Neural cell (in vitro differentiated cells): Measurements from ENCODE around the gene DMRTA2. TPM values are rescaled to one million over a fixed set of nuclear protein-coding genes. Genes with fewer than 3 reads are reported as not detected.

Experiments
- H2AFZ ChIP-seq: fragments of 200-600, 300-800 bp; sonication (generic), shearing (Covaris generic); 2 replicates; pipeline ENCODE4 v1.6.0; 2014; ENCODE audit warnings: low read depth, mild to moderate bottlenecking, antibody characterized with exemption, low read length, moderate library complexity
- H3F3A ChIP-seq: fragments of 200-600 bp; shearing (Covaris generic); 2 replicates; pipeline ENCODE4 v1.6.1; 2016; ENCODE audit warnings: mild to moderate bottlenecking, moderate library complexity, mixed read lengths, antibody characterized with exemption, low read length; ENCODE audit not compliant: insufficient read depth, poor library complexity, severe bottlenecking
- H3K27ac ChIP-seq: fragments of 200-600, 300-800 bp; sonication (generic), shearing (Covaris generic); 2 replicates; pipeline ENCODE4 v1.5.1; 2014; ENCODE audit warnings: mild to moderate bottlenecking, low read length, moderate library complexity
- H3K27me3 ChIP-seq: fragments of 300-800, 200-600 bp; sonication (generic), shearing (Covaris generic); 2 replicates; pipeline ENCODE4 v1.6.0; 2014; ENCODE audit warnings: mild to moderate bottlenecking, low read depth, low read length, moderate library complexity; ENCODE audit not compliant: insufficient read depth
- H3K36me3 ChIP-seq: fragments of 300-800, 200-600 bp; sonication (generic), shearing (Covaris generic); 2 replicates; pipeline ENCODE4 v1.5.1; 2014; ENCODE audit warnings: mild to moderate bottlenecking, antibody characterized with exemption, low read length, moderate library complexity; ENCODE audit not compliant: insufficient read depth
- H3K4me2 ChIP-seq: fragments of 300-800, 200-600 bp; sonication (generic), shearing (Covaris generic); 2 replicates; pipeline ENCODE4 v1.6.0; 2014; ENCODE audit warnings: mild to moderate bottlenecking, low read length
- H3K4me3 ChIP-seq: fragments of 300-800, 200-600 bp; sonication (generic), shearing (Covaris generic); 2 replicates; pipeline ENCODE4 v1.5.1; 2014; ENCODE audit warnings: mild to moderate bottlenecking, low read length, moderate library complexity
- H3K79me2 ChIP-seq: fragments of 200-600 bp; shearing (Covaris generic); replicated peaks from 2 replicates; pipeline ENCODE4 v1.6.0; 2014; ENCODE audit warnings: mild to moderate bottlenecking, low read length, moderate library complexity; ENCODE audit not compliant: insufficient read depth
- H3K9ac ChIP-seq: fragments of 300-800, 200-600 bp; sonication (generic), shearing (Covaris generic); 2 replicates; pipeline ENCODE4 v1.6.1; 2016; ENCODE audit warnings: mild to moderate bottlenecking, low read length, mixed read lengths
- H3K9me2 ChIP-seq: fragments of 200-600 bp; shearing (Covaris generic); 2 replicates; pipeline ENCODE4 v1.6.1; 2016; ENCODE audit warnings: mild to moderate bottlenecking, low read length, mixed read lengths; ENCODE audit not compliant: insufficient read depth
- H3K9me3 ChIP-seq: fragments of 200-600, 300-800 bp; sonication (generic), shearing (Covaris generic); 2 replicates; pipeline ENCODE4 v1.6.1; 2016; ENCODE audit warnings: mild to moderate bottlenecking, mixed run types, low read length, moderate library complexity, mixed read lengths
- H4K20me1 ChIP-seq: fragments of 200-600 bp; shearing (Covaris generic); 2 replicates; pipeline ENCODE4 v1.6.1; 2016; ENCODE audit warnings: mild to moderate bottlenecking, mixed run types; ENCODE audit not compliant: insufficient read depth
- EP300 ChIP-seq: fragments of 450-650 bp; conservative IDR thresholded peaks from 2 replicates; pipeline ENCODE4 v1.6.1; 2014; ENCODE audit warnings: antibody characterized with exemption, mild to moderate bottlenecking, moderate library complexity; ENCODE audit not compliant: poor library complexity, severe bottlenecking
- EZH2 ChIP-seq: fragments of 200-600, 300-800 bp; shearing (Covaris generic), sonication (generic); IDR thresholded peaks from 2 replicates; pipeline ENCODE4 v1.6.1; 2014; ENCODE audit warnings: antibody characterized with exemption, low read length, borderline replicate concordance, mild to moderate bottlenecking; ENCODE audit not compliant: insufficient read depth, poor library complexity, severe bottlenecking
- MXI1 ChIP-seq: fragments of 450-650 bp; conservative IDR thresholded peaks from 2 replicates; pipeline ENCODE4 v1.6.1; 2014; ENCODE audit warnings: antibody characterized with exemption, mild to moderate bottlenecking; ENCODE audit not compliant: poor library complexity, severe bottlenecking
- POLR2AphosphoS5 ChIP-seq: IDR thresholded peaks from 2 replicates; pipeline ENCODE4 v1.6.1; 2012
- RAD21 ChIP-seq: fragments of 450-650 bp; conservative IDR thresholded peaks from 2 replicates; pipeline ENCODE4 v1.6.1; 2014; ENCODE audit warnings: antibody characterized with exemption, mild to moderate bottlenecking, moderate library complexity
- SMC3 ChIP-seq: fragments of 450-650 bp; conservative IDR thresholded peaks from 2 replicates; pipeline ENCODE4 v1.6.1; 2014; ENCODE audit warnings: antibody characterized with exemption, mild to moderate bottlenecking, moderate library complexity; ENCODE audit not compliant: poor library complexity
- TAF1 ChIP-seq: IDR thresholded peaks from 2 replicates; pipeline ENCODE4 v1.6.1; 2012; ENCODE audit warnings: low read depth
- polyA plus RNA-seq: library from polyadenylated mRNA; depleted of rRNA; stranded (reverse); fragments of >200 nt; gene quantifications from 2 replicates; pipeline ENCODE4 v1.2.3, GENCODE V29; 2014
- TF ChIP-seq, protein P1 (sequence below): IDR thresholded peaks from 2 replicates; pipeline ENCODE4 v1.6.1; 2012; ENCODE audit warnings: borderline replicate concordance
- TF ChIP-seq, protein P2 (sequence below): fragments of 450-650 bp; IDR thresholded peaks from 2 replicates; pipeline ENCODE4 v1.5.1; 2014; ENCODE audit warnings: antibody characterized with exemption, mild to moderate bottlenecking, moderate library complexity; ENCODE audit not compliant: poor library complexity, severe bottlenecking

The DMRTA2 gene
- polyA plus RNA-seq, 1 donor from 2014 or later = 0.22 TPM

DNA sequence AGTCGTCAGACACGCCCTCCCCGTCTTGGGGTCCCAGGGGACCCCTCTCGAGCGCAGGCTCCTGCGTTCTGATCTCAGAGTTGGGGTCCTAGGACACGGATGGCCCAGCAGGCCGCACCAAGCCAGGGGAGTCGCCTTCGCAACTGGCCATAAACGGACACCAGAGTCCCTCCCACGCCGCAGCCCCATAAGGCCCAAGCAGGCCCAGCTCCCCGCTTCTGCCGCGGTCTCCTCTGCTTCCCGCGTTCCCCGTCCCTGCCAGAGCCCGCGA is 633 bp downstream of the DMRTA2 start:
- no peaks in the 10 kb centered on the region for H4K20me1 ChIP-seq
- H2AFZ ChIP-seq = no peak overlapping the region

DNA sequence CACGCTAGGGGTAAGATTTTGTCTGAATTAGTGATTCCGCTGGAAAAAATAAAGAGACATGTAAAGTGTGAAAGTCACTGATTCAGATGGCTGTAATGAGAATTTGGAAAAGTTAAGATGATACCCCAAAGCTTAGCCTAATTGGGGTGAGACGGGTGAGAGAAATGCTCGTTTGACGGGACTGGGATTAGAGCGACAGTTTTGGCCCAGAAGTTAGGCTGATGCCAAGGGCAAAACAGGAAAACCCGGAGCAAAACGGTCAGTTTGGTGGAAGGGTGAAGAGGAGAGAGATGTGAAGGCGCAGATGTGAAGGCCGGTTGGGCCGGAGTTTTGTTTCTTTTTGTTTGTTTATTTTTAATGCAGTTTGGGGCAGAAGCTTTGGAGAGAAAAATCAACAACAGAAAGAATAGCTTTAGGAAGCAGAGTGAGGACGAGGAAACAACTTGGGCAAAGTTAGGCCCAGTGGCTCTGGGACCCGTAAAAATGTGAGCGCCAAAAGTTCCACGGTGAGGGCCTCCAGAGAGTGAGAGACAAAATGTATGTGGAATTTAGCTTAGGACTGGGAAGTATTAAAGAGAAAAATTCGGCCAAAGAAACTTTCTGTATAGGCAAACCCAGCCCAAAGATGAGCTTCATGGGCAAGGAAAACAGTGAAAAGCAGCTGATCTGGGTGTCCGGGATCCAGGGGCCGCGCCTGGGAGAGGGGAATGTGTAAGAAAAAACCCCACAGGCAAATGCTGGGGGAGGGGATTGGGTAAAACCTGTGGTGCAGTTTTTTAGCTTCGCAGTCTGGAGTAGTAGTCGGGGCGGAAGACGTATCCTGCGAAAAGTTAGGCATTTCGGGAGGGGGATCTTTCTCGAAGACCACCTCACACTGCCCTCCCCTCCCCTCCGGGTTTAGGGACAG is 1.2 kb downstream of the DMRTA2 start:
- Histone ChIP-seq H3K9ac (no peak overlapping the region), H2AFZ (no peak overlapping the region), H3K79me2 (no peaks in the 10 kb centered on the region), H3K36me3 (no peaks in the 10 kb centered on the region), H3F3A (no peaks in the 10 kb centered on the region), H4K20me1 (no peaks in the 10 kb centered on the region), H3K9me3 (no peaks in the 10 kb centered on the region), H3K4me2 (no peak overlapping the region), H3K27me3 (peaks cover 98% of the 10 kb centered on the region), H3K4me3 (peak overlapping the region; percentile 67), H3K27ac (no peak overlapping the region), H3K9me2 (no peaks in the 10 kb centered on the region)
- TF ChIP-seq TAF1 = no peak
- TF ChIP-seq, protein P1, sequence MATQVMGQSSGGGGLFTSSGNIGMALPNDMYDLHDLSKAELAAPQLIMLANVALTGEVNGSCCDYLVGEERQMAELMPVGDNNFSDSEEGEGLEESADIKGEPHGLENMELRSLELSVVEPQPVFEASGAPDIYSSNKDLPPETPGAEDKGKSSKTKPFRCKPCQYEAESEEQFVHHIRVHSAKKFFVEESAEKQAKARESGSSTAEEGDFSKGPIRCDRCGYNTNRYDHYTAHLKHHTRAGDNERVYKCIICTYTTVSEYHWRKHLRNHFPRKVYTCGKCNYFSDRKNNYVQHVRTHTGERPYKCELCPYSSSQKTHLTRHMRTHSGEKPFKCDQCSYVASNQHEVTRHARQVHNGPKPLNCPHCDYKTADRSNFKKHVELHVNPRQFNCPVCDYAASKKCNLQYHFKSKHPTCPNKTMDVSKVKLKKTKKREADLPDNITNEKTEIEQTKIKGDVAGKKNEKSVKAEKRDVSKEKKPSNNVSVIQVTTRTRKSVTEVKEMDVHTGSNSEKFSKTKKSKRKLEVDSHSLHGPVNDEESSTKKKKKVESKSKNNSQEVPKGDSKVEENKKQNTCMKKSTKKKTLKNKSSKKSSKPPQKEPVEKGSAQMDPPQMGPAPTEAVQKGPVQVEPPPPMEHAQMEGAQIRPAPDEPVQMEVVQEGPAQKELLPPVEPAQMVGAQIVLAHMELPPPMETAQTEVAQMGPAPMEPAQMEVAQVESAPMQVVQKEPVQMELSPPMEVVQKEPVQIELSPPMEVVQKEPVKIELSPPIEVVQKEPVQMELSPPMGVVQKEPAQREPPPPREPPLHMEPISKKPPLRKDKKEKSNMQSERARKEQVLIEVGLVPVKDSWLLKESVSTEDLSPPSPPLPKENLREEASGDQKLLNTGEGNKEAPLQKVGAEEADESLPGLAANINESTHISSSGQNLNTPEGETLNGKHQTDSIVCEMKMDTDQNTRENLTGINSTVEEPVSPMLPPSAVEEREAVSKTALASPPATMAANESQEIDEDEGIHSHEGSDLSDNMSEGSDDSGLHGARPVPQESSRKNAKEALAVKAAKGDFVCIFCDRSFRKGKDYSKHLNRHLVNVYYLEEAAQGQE = no peak
- TF ChIP-seq, protein P2, sequence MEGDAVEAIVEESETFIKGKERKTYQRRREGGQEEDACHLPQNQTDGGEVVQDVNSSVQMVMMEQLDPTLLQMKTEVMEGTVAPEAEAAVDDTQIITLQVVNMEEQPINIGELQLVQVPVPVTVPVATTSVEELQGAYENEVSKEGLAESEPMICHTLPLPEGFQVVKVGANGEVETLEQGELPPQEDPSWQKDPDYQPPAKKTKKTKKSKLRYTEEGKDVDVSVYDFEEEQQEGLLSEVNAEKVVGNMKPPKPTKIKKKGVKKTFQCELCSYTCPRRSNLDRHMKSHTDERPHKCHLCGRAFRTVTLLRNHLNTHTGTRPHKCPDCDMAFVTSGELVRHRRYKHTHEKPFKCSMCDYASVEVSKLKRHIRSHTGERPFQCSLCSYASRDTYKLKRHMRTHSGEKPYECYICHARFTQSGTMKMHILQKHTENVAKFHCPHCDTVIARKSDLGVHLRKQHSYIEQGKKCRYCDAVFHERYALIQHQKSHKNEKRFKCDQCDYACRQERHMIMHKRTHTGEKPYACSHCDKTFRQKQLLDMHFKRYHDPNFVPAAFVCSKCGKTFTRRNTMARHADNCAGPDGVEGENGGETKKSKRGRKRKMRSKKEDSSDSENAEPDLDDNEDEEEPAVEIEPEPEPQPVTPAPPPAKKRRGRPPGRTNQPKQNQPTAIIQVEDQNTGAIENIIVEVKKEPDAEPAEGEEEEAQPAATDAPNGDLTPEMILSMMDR = no peak
- TF ChIP-seq EZH2 = no peak
- TF ChIP-seq MXI1 = no peak

More for the DNA sequence above, 633 bp downstream of the DMRTA2 start:
- peaks cover 98% of the 10 kb centered on the region for H3K27me3 ChIP-seq
- H3K27ac ChIP-seq = no peak overlapping the region
- H3K36me3 ChIP-seq = no peaks in the 10 kb centered on the region
- H3K4me2 ChIP-seq = no peak overlapping the region
- H3F3A ChIP-seq = no peaks in the 10 kb centered on the region
- TF ChIP-seq TAF1 = no peak
- no peak for TF ChIP-seq SMC3
- TF ChIP-seq, protein P1 = no peak
- no peak for TF ChIP-seq EZH2
- TF ChIP-seq, protein P2 = no peak
- no peak for TF ChIP-seq MXI1
- TF ChIP-seq EP300 = no peak
- TF ChIP-seq RAD21 = no peak
- no peak for TF ChIP-seq POLR2AphosphoS5
- H3K9ac ChIP-seq = no peak overlapping the region
- no peaks in the 10 kb centered on the region for H3K79me2 ChIP-seq
- no peaks in the 10 kb centered on the region for H3K9me3 ChIP-seq
- H3K4me3 ChIP-seq = no peak overlapping the region
- no peaks in the 10 kb centered on the region for H3K9me2 ChIP-seq
